ENCODE data around the gene ASCL1. TPM values are rescaled to one million over a fixed set of nuclear protein-coding genes. Genes with fewer than 3 reads are reported as not detected.

Gene ASCL1
- polyA plus RNA-seq, 4 donors, result 0.06 to 5.6 TPM; not detected in 2

DNA sequence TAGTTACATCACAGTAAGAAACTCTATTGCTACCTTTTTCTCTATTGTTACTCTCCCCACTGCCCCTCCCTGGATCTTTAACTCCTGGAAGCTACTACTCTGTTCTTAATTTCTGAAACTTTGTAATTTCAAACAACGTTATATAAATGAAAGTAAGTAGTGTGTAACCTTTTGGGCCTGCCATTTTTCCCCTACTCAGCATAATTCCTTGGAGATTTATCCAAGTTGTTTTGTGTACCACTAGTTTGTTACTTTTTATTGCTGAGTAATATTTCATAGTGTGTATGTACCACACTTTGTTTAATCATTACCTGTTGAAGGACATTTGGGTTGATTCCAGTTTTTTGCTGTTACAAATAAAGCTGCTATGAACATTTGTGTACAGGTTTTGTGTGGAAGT is 37.9 kb downstream of the ASCL1 start:
- H3K27ac ChIP-seq (ENCODE audit: low read depth in 1 of 3, low read length in 2 of 3), result no peak overlapping the region
- no peaks in the 10 kb centered on the region for H3K27me3 ChIP-seq (ENCODE audit: control insufficient read depth in 3 of 3, insufficient read depth in 3 of 3, low read length in 3 of 3)
- H3K4me3 ChIP-seq (ENCODE audit: low read depth in 1 of 3, low read length in 3 of 3), result no peak overlapping the region
- peaks cover 0 to 11% of the 10 kb centered on the region in 2 donors for H3K9me3 ChIP-seq (ENCODE audit: control insufficient read depth in 2 of 2, insufficient read depth in 1 of 2, low read depth in 1 of 2, low read length in 1 of 2)
- 79 to 87% (median 80%) methylated on average over 1 of the region's 1 CpG for WGBS, 3 donors
- H3K36me3 ChIP-seq (ENCODE audit: control insufficient read depth in 3 of 3, insufficient read depth in 2 of 3, low read depth in 1 of 3, low read length in 3 of 3), result no peaks in the 10 kb centered on the region
- H3K4me1 ChIP-seq (ENCODE audit: control insufficient read depth in 3 of 3, insufficient read depth in 2 of 3, low read depth in 1 of 3, low read length in 2 of 3), result no peaks in the 10 kb centered on the region
- DNase-seq (no peak), FAIRE-seq (no peak)

Other genes with a start within 250 kb of the ASCL1 start
- gene PAH, start 40.4 kb upstream of the ASCL1 start, polyA plus RNA-seq, result 100 to 1,000 TPM in 1 of 4 donors, not detected in 3; 182 TPM

Data from small intestine (tissue), 7 donors.